NCI-H1105 (cell line): ENCODE results near the gene SPSB1.
"Not testable (repeated sequence)": the region's sequence is repeated elsewhere in the genome, so short reads cannot be mapped to it uniquely, and the experiment has no call there.

Experiments used
- DNase-seq: peaks from one replicate; lab custom pipeline; 2025; lab: John Stamatoyannopoulos, UW

Gene SPSB1

DNA sequence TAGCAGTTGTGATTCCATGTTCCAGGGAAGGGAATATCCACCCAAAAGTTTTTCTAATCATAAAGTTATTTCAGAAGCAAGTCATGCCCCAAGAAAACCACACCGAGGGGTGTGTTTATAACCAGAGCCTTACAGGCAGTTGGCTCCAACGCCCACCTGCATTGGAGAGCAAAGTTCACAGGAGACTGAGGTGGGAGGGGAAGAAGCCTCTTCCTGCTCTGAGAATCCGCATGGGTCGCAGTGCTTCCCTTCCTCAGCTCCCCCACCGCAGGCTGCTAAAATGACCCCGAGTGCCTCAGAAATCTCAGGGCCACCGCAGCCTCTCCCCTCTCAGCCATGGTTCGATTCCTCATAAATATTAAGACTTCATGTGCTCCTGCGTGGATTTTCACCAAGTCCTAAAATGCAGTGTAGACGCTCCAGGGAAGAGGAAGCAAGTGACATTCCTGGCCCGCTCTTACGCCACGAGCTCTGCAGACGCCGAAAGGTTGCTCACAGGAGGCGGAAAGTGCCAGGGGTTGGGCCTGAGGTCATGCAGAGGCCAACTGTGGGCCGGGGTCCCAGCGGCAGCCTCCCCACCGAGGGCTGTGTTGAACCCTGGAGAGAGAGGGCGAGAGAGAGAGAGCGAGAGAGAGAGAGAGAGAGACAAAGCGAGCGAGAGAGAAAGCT is 13.4 kb upstream of the SPSB1 start:
- DNase-seq: no peak

DNA sequence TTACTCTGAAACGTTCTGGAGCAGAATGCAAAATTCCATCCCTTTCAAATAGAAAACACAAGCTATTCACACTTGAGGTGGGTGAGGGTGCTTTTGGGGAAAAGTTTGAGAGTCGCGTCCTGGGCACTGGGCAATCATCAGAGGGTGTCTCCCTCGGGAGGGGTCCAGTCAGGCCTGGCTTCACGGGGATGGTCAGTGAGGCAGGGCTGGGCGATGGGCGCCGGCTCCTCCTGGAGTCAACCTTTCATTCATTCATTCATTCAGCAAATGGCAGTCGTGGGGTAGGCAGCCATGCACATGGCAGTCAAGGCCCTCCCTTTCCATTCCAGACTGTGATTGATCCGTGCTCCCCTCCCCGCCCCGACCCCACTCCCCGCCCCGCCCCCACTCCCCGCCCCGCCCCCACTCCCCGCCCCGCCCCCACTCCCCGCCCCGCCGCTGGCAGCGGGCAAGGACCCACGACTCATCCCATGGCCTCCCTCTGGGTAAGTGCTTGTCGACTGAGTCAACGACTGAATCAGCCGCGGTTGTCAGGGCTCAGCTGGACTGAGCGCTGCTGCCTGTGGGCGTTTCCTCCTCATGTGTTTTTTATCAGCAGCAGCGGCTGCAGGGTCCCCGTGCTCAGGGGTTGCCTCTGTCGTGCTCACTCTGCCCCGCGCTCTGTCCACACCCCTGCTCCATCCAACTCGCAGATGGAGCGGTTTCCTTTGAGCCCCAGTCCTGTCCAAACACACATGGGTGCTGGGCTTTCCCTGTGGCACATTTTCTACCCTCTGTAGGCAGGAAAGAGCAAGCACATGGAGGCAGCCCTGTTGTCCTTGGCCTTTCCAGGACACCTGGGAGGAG is 12.5 kb upstream of the SPSB1 start:
- DNase-seq: no peak

DNA sequence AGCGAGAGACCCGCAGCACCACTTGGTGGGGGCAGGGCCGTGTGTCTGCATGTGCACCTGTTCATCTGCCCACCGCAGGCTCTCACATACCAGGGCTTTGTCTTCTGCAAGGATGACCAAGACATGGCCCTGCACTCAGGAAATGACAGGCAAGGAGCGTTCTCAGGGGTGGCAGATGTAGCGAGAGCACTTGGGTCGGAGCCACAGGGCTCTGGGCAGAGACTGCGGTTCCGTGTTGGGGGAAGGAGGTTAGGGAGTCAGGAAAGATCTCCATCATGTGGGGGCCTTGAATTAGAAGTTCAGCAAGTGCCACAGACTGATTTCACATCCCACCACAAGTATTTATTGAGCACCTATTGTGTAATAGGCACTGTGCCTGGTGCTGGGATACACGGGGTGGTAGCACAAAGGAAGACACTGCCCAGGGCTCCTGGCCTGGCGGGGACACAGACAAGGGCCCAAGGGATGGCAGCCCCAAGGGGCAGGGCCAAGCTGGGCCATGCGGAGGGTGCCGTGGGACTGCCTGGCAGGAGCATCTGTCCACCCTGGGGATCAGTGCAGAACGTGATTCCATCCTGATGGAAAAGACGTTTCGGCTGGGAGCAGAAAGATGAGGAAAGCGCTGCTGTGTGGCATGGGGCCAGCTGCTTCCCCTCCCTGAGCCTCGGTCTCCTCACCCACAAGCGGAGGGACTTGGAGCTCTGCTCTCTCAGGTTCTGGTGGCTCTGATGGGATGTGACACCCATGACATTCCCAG is 11.4 kb upstream of the SPSB1 start:
- DNase-seq: no peak

DNA sequence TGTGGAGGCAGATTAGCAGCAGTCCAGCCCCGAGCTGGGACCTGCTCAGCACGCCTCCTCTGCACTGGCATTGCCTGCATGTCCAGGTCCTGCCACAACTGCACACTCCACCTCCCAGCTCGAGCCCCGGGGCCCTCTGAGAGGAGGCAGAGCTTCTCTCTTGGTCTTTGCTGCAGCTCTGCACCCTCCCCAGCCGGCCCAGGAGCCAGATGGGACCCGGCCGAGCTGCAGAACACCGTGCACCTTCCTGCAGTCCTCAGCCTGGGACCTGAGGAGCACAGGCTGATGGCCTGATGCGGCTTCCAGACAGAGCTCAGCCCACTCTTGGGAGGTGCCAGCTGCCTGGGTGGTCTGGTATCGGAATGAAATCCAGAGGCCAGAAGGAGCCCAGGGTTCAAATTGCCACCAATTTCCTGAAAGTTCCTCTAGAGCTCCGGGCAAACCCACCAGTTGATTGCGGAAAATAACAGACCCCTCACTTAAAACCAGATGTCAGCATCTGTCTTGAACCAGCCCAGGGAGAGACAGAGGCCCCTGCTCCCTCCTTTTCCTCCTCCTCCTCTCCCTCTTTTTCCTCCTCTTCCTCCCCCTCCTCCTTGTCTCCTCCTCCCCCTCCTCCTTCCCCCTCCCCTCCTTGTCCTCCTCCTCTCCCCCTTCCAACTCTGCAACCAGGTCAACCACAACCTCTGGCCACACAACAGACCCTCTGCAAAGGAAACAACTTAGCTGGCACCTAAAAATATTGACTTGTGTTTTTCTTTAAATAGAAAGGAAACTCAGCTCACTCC is 10.6 kb upstream of the SPSB1 start:
- no peak for DNase-seq

DNA sequence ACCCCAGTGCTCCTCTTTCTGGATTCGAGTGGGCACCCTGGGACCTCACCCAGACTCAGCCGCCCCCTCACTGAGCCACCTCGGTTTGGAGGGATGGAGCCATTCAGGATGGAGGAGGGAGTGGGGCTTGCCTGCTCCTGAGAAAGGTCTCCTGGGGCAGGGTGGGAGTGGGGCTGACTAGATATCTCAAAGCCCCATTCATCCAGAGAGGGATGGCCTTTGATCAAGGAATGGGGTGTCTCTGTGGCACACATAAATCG is 10.1 kb upstream of the SPSB1 start:
- DNase-seq: no peak

DNA sequence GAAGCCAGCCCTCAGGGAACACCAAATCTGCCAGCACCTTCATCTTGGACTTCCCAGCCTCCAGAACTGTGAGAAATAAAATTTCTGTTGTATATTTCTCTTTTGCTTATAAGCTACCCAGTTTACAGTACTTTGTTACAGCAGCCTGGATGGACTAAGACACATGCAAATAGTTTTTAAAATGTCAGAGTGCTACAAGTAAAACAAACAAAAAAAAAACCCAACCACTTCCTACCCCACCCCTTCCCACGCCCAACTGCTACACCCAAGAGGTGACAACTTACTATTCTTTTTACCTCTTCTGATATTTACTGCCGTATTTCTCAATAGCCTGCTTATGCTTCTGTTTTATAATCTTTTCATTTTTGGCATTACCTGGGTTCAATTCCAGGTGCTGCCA is 8.6 kb upstream of the SPSB1 start:
- DNase-seq: no peak

DNA sequence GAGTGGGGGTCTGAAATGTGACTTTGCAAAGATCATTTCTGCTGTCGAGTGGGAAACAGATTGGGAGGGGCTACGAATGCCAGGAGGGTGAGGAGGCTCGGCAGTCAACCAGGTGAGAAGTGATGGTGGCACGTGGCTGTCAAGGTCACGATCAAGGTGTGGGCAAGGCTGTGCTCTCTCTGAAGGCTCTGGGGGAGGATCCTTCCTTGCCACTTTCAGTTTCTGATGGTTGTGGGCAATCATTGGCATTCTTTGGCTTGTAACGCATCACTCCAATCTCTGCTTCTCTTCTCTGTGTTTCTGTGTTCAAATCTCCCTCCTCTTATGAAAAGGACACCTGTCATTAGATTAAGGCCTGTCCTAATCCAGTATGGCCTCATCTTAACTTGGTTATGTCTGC is 6.1 kb upstream of the SPSB1 start:
- DNase-seq: no peak

DNA sequence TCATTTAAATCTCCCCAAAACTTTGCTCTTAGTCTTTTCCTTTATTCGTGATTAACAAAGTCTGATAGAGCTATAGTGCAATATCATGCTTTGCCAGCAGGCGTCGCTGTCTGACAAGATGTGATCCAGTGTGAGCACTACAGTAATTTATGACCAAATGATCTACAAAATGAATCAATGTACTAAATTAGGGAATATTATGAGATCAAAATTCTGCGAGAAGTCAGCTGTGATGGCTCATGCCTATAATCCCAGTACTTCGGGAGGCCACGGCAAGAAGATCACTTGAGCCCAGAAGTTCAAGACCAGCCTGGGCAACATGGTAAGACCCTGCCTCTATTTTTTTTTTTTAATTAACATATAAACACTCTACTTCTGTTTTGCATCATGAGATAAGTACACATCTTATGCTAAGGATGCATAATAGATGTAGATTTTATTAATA is 3.6 kb upstream of the SPSB1 start:
- DNase-seq: no peak

DNA sequence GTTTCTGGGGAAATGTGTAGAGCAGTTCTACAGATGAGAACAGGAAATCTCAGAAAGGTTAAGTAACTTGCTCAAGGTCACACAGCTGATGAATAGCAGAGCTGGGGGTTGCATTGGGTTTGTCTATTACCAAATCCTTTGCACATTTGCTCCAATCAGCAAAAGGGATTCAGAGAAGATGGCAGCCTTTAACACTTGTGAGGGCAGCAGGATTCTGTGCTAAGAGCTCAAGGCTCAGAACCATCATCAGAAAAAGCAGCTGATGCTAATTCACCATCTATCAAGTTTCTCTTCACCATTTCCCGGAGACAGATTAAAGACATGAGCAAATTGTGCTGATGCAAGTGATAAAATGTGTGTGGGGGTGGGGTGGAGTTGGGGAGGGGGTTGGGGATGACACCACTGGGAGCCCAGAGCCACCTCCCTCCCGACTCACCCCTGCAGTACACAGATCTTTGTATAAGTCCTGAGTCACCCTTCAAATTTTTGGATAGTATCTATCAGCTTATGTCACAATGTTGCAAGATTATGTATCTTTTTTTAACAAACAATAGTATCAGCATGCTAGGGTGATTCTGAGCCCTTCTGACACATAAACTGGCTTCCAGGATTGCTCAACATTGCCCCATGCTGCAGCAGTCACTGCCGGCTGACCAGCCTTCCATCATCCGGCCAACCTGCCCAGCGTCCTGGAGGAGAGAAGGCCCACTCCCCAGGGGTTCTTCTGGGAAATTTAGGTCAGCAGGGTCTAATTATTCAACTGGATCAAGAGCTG is 2.8 kb upstream of the SPSB1 start:
- DNase-seq: no peak

DNA sequence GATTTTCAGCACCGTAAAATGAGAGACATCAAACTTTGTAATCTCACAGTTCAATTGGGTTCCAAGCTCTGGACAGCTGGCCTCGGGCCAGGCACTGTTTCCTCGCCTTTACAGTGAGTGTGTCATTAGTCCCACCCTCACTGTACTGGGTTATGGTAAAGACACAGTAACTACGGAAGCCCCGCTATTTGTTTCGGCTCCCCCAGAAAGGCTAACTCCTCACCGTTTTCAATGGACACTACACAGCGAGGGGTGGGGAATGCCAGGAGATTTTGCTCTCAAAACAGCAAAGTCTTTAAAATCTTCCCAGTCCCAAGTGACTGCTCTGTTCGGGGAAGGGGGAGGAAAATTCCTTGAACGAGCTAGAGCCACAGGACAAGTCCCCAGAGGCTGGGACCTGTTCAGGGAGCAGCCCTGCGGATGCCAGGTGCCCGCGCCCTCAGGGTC is 757 bp upstream of the SPSB1 start:
- no peak for DNase-seq

DNA sequence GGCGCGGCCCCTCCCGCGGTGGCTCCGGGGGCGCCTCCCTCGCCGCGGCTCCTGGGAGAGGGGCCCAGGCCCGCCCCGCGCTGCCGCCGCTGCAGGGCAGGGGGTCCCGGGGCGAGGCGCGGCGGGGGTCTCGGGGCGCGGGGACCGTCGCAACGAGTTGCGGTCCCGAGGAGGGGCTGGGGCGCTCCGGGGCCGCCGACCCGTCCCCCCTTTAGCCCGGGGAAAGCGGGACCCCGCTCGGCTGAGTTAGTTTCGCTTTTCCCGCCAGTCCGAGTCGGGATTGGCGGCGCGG is 493 bp downstream of the SPSB1 start:
- DNase-seq: no peak

DNA sequence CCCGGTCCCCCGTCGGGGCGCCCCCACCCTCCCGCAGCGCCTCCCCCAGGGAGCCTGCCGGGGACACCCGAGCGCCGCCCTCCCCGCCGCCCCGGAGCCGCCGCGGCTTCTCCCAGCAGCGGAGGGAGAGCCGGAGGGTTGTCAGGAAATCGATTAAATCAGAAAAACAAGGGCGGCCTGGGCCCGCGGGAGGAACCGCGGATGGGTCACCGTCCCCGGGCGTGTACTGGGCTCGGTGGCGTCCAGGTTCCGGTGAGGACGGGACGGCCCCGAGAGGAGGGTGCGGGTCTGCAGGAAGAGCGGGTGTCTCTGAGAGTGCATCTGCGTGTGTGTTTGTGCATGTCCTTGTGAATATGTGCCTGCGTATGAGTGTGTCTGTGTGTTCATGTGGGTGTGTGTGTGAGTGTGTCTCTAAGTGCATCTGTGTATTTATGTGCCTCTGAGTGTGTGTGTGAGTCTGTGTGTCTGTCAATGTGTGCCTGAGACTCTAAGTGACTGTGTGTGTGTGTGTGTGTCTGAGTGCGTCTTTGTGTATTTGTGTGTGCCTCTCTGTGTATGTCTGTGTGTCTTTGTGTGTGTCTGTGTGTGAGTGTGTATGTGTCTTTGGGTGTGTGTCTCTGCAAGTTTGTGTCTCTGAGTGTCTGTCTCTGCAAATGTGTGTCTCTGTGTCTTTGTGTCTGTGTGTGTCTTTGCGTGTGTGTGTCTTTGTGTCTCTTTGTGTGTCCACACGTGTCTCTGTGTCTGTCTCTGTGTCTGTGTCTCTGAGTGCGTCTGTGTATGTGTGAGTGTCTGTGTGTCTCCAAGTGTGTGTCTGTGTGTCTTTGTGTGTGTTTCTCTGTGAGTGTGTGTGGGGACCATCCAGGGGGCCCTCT is 1.1 kb downstream of the SPSB1 start:
- DNase-seq: no peak

DNA sequence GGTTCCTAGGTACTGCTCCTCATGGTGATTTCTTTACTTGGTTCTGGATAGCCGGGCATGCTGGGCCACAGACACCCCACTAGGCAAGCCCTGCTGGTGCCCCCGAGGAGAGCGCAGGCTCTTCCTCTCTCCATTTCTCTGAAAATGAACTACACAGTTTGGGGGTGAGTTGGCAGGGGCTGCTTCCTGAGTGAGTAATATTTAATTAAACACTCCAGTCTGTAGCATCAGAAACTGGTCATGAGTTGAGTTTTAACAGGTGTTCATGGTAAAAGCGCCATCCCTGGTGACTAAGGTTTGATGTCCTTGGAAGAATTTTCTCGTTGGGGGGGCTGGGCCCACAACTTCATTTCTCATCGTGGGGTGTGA is 1.7 kb downstream of the SPSB1 start:
- DNase-seq: no peak

DNA sequence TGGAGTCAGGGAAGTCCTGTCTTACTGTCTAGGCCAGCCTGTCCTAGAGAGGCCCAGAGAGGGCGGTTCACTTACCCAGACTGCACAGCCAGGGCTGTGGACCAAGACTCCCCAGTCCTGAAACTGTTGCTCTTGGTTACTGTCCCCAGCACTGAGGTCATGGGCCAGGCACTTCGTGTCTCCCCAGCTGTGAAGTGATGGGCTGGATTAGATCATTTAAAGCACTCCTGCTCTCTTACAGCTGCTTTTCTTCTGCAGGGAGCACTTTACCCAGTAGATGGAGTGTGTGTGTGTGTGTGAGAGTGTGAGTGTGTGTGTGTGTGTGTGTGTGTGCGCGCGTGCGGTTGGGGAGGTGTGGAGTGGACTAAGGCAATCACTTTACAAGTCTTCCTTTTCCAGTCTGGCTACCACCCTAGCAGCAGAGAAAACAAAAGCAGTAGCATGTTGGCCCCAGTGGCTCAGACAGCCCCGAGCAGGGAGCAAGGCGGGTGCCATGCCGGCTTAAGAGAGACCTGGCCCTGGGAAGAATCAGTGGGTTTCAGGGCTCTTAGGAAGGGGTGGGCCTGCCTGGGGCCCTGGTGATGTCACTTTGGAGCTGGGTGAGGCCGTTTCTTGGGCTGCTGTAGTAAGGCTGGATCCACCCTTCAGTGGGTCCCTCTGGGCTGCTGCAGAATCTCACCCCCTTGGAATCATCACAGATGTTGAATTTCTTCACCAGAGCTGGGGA is 2.4 kb downstream of the SPSB1 start:
- DNase-seq: no peak

DNA sequence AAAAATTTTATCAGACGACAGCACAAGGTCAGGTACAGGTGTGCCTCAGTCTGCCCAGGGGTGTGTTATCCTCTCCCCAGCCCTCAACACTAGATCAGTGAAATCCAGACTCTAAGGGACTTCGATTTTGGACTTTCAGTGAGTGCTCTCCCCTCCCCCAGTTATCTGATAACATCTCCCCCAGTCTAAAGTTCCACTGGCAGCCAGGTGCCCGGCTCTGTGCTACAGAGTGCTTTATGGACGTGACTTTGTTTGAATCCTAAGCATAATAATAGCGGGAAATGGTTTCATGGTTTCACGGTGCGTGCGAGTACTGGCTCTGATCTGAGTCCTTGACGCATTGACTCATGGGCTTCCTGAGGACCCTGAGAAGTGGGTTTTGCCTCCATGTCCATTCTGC is 3.2 kb downstream of the SPSB1 start:
- DNase-seq: no peak

DNA sequence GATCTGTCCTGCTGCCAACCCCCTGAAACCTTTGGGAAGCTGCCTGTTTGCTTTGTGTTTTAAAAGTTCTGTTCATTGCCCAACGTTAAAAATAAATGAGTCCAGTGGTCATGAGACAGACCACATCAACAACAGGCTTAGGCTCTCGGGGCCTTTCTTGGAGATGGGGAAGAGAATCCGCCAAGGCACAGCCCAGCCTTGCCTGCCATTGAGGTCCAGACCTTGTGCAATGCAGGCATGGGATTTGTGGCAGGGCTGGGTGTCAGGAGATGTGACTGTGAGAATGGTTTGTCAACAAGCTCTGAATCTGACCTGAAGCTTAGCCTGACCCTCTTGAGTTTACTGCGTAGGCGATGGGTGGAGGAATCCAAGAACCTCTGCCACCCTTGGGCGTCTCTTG is 4.2 kb downstream of the SPSB1 start:
- DNase-seq: no peak

DNA sequence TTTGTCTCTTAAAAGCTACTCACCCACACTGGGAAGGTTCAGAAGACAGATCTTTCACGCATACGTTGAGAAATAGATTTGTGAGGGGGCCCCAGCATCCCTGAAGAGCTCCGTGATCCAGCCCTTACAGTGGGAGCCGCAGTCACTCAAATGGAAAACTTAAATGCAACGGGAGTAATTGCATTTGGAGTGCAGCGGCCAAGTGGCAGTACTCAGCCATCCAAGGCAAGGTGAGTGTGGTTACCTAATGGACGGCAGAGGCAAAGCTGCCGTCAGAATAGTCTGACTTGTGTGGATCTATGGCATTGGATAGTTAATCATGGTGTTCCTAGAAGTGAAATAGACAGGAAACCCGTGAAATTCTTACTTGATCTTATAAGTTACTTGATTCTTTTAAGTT is 5.1 kb downstream of the SPSB1 start:
- DNase-seq: no peak

DNA sequence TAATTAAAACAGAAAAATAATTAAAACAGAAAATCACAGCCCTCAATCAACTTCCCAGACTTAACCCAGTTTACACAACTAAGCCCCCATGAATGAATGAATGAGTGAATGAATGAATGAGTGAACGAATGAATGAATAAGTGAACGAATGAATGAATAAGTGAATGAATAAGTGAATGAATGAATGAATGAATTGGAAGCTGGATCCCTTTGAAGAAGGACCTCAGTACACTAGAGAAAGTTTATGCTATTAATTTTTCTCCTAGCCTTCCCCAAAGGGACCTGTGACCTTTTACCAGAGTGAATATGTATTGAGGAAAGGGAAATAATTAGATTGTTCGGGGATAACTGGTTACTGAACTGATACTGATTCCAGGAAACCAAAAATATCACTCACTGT is 5.6 kb downstream of the SPSB1 start:
- DNase-seq: no peak

DNA sequence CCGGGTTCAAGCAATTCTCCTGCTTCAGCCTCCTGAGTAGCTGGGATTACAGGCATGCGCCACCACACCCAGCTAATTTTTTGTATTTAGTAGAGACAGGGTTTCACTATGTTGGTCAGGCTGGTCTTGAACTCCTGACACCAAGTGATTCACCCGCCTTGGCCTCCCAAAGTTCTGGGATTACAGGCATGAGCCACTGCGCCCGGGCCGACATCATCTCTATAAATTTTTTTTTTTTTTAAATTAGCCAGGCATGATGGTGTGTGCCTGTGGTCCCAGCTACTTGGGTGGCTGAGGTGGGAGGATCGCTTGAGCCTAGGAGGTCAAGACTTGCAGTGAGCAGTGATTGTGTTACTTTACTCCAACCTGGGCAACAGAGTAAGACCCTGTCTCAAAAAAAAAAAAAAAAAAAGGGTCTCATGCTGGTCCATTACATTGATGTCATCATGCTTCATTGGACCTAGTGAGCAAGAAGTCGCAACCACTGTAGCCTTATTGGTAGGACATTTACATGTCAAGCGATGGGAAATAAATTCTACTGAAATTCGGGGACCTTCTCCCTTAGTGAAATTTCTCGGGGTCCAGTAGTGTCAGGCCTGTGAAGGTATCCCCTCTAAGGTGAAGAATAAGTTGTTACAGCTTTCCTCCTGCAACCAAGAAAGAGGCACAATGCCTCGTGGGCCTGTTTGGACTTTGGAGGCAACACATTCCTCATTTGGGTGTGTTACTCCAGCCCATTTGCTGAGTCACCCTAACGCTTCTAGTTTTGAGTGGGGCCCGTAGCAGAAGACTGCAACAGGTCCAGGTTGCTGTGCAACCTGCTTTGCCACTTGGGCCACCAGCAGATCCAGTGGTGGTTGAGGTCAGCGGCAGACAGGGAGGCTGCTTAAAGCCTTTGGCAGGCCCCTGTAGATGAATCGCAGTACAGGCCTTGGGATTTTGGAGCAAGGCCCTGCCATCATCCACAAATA is 7.2 kb downstream of the SPSB1 start:
- not testable (repeated sequence) for DNase-seq
